Fibroblast of the aortic adventitia (primary cell): Measurements from ENCODE around the gene AGER. TPM values are rescaled to one million over a fixed set of nuclear protein-coding genes. Genes with fewer than 3 reads are reported as not detected.
"Not testable (repeated sequence)": the region's sequence is repeated elsewhere in the genome, so short reads cannot be mapped to it uniquely, and the experiment has no call there.

Experiments used
- DNase-seq: peaks from one replicate; pipeline ENCODE4 v3.0.0-alpha.2; 2010; ENCODE audit warnings: low read depth
- H3K4me3 ChIP-seq: 2 replicates; pipeline ENCODE4 v1.5.1; 2011; ENCODE audit warnings: low read depth, mild to moderate bottlenecking, control low read depth, low read length, moderate library complexity
- total RNA-seq: library from RNA; depleted of rRNA; stranded (reverse); fragments of >200 nt; gene quantifications from 2 replicates; pipeline ENCODE4 v1.2.3, GENCODE V29; 2012; ENCODE audit warnings: low replicate concordance
- TF ChIP-seq, protein P1 (sequence below): IDR thresholded peaks from 2 replicates; pipeline ENCODE4 v1.5.1; 2011; ENCODE audit warnings: mild to moderate bottlenecking, low read length, control low read depth, inconsistent platforms; ENCODE audit not compliant: insufficient read depth

AGER gene
- total RNA-seq, 1 donor: 0.18 TPM

DNA sequence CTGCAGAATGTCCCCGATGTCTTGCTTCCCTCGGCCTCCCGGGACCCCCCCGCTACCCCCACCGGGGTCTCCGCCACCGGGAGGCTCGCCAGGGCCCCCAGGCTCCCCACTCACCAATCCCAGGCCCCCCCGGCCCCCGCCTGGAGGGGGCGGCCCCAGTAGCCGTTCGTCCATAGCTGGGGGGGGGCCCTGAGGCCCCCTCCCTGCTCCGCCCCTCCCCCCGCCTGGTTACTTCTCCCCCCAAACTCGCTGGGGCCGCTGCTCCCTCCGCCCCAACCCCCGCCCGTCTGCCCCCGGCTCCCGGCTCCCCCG lies 5.6 kb upstream of the AGER start:
- no peak for DNase-seq
- TF ChIP-seq, protein P1, sequence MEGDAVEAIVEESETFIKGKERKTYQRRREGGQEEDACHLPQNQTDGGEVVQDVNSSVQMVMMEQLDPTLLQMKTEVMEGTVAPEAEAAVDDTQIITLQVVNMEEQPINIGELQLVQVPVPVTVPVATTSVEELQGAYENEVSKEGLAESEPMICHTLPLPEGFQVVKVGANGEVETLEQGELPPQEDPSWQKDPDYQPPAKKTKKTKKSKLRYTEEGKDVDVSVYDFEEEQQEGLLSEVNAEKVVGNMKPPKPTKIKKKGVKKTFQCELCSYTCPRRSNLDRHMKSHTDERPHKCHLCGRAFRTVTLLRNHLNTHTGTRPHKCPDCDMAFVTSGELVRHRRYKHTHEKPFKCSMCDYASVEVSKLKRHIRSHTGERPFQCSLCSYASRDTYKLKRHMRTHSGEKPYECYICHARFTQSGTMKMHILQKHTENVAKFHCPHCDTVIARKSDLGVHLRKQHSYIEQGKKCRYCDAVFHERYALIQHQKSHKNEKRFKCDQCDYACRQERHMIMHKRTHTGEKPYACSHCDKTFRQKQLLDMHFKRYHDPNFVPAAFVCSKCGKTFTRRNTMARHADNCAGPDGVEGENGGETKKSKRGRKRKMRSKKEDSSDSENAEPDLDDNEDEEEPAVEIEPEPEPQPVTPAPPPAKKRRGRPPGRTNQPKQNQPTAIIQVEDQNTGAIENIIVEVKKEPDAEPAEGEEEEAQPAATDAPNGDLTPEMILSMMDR: no peak
- peak overlapping the region; percentile 80 for H3K4me3 ChIP-seq

DNA sequence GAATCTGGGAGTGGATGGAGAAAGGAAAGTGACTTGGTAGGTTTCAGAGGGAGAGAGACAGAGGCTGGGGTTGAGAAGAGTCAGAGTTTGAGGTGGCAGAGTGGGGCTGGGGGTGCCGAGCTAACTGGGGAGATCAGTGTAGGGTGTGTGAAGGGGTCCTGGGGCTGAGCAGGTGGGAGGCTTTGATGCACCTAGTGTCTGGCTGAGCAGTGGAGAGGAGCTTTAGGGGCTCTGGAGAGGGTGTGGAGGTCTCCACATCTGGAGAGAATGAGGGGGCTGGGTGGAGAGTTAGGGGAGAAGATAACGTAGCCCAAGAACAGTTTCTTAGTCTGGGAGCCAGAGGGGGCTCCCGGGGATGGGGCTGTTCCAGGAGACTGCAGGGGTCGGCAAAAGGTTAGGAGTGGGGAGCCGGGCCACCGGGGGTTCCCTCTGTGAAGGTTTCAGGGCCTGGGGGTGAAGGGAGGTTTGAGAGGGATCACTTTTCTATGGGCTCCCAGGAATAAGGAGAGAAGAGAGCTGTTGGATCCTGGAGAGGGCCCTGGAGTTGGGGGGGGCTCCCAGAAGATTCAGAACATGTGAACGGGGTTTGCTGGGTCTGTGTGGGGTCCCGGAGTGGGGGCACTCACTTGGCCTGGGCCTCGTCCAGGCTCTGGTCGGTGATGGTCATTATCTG lies 5.2 kb upstream of the AGER start:
- peak overlapping the region; percentile 80 for H3K4me3 ChIP-seq
- DNase-seq: no peak
- TF ChIP-seq, protein P1: no peak

DNA sequence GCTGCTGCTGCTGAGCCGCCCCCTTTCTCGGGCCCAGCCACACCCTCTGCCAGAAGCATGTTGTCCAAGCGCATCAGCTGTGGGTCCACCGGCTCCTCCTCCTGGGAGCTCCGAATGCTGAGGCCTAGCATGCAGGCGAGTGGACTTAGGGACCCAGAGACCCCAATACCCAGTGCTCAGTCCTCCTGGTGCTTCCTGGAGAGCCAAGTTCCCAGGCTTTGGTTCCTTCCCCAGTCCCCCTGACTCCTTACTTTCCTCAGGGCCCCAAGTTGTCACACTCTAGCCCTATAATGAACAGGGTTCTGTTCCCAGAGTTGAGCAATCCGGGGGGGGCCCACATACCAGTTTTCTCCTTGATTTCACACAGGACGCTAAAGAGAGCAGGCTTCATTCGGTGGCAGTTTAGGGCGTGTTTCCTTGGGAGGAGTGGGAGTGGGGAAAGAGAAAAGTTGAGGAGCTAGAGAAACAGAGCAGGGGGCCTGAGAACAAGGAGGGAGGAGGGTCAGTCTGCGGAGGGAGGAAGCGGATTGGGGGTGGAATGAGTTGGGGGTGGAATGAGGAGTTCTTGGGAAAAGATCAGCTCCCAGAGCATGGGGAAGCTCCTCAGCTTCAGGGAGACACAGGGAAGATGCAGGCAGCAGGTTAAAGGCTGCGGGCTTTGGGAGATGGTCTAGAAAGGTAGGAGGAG lies 4.5 kb upstream of the AGER start:
- TF ChIP-seq, protein P1: no peak
- peak; percentile 19 for DNase-seq

DNA sequence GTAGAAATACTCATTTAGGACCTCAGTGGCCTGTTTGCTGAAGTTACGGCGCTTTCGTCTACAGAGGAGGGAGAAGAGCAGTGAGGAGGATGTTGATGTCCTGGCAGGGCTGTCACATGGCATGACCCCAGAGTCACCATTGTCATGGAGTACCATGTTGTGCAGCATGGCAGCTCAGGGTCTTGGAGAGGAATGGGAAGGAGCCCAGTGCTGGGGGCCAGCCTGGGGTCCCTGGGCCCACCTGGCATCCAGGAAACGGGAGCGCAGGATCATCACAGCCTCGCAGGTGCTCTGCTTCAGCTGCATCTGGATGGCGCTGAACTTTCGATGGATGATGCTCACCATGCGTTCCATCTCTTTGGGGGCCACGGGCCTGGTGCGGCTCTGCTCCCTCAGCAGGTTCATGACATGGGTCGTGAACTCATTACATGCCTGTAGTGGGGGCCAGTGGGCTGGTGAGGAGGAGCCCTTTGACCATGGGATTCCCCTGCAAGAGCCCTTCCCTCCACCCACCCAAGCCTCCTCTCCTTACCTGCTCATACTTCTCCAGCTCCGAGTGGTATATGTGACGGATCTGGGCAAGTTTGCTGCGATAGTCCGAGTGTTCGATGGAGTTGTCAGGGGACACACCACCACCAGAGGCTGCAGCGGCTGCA lies 3.8 kb upstream of the AGER start:
- DNase-seq: not testable (repeated sequence)

More for the DNA sequence above, 4.5 kb upstream of the AGER start:
- peak overlapping the region; percentile 80 for H3K4me3 ChIP-seq

DNA sequence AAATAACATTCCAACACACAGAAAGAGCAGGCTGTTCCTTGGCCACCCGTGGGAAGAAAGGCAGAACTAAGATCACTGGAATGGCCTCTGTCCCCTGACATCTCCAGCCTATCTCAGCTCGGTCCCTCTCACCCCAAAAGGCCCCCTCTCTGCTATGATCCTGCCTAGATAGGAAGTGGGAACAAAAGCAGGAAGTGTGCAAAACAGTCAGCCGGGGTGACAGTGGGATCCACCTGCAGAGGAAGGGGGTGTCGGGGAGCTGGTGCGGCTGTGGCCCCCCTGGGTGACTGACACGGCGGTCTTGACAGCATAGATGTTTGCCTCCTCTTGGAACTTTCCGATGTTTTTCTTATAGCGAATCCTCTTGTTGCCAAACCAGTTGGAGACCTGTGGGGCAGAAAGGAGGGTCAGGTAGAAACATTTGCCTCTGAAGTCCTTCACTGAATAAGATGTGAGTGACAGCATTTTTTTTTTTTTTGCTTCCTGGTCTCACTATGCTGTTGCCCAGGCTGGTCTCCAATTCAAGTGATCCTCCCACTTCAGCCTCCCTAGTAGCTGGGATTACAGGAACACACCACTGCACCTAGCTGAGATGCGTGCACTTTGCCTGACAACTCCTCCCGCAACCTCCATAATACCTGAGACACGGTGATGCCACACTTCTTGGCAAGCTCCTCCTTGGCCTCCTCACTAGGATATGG lies 3.1 kb upstream of the AGER start:
- no peak overlapping the region for H3K4me3 ChIP-seq
- DNase-seq: no peak
- TF ChIP-seq, protein P1: no peak

More for the DNA sequence above, 3.8 kb upstream of the AGER start:
- peak overlapping the region; percentile 80 for H3K4me3 ChIP-seq

DNA sequence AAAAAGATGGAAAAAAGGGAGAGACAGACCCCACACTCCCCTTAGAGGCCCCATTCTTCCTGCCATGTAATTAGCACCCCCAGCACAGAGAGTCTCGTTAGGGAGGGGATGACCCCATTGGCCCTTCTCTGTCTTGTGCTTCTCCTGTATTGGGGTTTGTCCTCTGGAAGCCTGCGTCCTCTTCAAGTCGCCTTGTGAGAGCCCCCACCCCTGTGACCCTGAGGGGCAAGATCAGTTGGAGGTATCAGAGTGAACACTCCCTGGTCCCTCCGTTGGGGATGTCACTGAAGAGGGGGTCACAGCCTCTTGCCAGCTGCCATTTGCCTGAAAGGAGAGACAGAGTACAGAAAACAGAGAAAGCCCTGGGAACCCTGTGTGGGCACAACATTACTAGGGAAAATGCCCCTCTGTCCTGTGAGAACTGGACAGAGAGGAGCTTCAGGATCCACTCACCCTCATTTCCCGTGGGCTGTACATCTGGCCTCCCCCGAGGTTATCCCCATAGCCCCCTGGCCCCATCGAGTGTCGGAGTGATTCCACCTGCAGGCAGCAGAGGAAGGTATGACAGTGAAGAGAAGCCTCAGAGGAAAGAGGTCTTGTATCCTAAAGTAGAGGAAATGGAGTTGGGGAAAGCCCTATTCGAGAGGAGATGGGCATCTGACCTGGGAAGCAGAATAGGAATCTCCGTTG lies 2.2 kb upstream of the AGER start:
- not testable (repeated sequence) for H3K4me3 ChIP-seq, DNase-seq

DNA sequence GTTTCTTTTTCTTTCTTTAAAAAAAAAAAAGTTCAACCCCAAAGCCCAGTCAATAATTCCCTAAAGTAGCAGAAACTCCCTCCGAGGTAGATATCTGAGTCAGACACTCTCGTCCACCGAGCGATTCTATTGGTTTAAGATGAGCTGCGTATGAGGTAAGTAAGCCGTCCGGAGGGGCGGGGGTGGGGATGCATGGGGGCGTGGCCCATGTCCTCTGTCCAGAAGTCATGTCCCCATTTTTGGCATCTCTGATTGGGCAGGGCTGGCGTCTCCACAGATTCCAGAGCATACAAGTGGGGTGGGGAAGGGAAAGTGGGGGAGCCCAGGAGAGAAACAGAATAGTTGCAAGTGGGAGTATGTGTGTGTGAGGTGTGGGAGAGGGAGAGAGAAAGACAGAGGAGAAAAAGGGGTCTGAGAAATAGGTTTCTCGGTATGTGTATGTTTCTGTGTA lies 1.7 kb upstream of the AGER start:
- not testable (repeated sequence) for H3K4me3 ChIP-seq
- peak; percentile 85 for DNase-seq
